GM19023 (cell line): ENCODE results near the gene MPC1.
A peak's percentile ranks its signal among the peaks of the same experiment; 100 is the strongest.
"Not testable (repeated sequence)": the region's sequence is repeated elsewhere in the genome, so short reads cannot be mapped to it uniquely, and the experiment has no call there.

Experiments used
- ATAC-seq: cut with Tn5 transposase; IDR thresholded peaks from one replicate; pipeline ENCODE4 v1.9.1; 2021; ENCODE audit warnings: mild to moderate bottlenecking, moderate library complexity; ENCODE audit not compliant: unreplicated experiment

MPC1 gene

GRCh38 chr6:166348305-166348949 lies 34.3 kb downstream of the MPC1 start:
- no peak for ATAC-seq

DNA sequence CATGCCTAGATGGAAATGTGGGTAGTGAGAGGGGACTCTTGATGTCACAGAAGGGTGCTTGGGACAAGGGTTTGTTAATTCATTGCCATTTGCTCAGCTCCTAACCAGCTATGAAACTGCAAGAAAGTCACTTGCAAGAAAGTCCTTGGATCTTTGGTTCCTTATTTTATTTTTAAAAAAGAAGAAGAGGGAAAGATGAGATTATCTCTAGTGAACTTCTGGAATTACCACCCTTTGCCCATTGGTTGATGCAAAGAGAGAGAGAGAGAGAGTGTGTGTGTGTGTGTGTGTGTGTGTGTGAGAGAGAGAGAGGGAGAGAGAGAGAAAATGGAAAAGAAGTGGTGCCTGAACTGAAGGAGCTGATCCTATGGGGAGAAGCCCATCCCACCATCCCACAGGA lies 35.8 kb downstream of the MPC1 start:
- no peak for ATAC-seq

GRCh38 chr6:166346449-166346848 lies 36.3 kb downstream of the MPC1 start:
- ATAC-seq = no peak

GRCh38 chr6:166345672-166346071 lies 37.1 kb downstream of the MPC1 start:
- ATAC-seq = not testable (repeated sequence)

DNA sequence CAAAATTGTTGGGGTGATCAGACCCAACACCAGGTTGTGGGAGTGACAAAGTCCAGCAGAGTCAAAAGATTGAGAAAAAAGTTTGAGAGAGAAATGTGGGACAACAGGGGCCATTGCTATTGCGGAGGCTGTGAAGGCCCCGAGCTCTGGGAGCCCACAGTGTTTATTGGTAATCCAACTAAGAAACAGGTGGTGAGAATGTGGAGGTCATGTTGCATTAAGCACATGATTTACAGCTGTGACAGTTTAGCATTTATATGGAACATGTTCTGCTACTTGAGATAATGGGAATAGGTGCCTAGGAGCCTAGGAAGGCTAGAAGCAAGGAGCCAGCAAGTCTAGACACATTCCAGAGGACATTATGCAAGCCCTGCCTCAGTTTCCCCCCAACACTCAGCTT lies 37.8 kb downstream of the MPC1 start:
- ATAC-seq = not testable (repeated sequence)

DNA sequence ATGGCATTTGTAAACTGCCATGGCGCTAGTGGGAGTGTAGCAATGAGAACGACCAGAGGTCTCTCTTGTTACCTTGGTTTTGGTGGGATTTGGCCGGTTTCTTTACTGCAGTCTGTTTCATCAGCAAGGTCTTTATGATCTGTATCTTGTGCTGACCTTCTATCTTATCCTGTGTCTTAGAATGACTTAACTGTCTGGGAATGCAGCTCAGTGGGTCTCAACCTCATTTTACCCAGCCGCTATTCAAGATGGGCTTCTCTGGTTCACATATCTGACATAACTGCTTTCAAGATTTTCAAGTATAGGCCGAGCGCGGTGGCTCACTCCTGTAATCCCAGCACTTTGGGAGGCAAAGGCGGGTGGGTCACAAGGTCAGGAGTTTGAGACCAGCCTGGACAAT lies 38.5 kb downstream of the MPC1 start:
- no peak for ATAC-seq

DNA sequence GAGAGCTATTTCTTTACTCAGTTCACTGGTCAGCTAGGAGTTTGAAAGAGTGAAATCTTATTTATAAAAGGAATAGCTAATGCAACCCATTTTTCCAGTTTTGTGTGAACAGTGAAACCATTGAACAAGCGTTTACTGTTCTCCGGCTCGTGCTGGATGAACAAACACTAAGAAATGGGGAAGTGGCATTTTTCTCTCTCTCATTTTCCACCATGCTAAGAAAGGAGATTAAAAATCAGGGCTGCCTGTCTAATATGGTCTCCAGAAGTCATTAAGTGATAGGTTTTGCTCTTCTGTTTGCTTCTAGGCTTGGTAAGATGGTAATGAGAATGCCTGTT lies 39.6 kb downstream of the MPC1 start:
- ATAC-seq = peak; percentile 4

- ATAC-seq = peak; percentile 94
Observed at GRCh38 chr6:166342349-166343149, 40.2 kb downstream of the MPC1 start, which contains the start of gene SFT2D1. SFT2D1 (minus strand) TSS chr6:166342545; CDS start chr6:166342481, 64 bp downstream.

GRCh38 chr6:166341977-166342348 lies 40.8 kb downstream of the MPC1 start:
- no peak for ATAC-seq

DNA sequence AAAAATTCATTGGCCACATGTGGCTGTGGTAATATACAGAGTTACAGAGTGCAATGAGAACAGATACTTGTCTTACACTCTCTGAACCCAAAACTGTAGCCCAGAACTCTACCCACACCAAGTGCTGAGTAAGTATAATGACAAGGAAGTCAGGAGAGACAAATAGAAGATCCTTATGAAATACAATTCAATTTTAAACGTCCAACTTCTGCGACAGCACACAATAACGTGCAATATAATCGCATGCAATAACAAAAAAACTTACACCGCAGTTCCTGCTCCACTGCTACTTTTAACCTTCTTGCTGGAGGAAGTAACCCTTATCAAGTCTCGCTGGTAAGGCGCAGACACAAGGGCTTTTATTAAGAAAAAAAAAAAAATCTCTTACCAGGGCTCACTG lies 41.3 kb downstream of the MPC1 start:
- ATAC-seq = no peak

- ATAC-seq = no peak
Observed at GRCh38 chr6:166338854-166339253, 43.9 kb downstream of the MPC1 start.

DNA sequence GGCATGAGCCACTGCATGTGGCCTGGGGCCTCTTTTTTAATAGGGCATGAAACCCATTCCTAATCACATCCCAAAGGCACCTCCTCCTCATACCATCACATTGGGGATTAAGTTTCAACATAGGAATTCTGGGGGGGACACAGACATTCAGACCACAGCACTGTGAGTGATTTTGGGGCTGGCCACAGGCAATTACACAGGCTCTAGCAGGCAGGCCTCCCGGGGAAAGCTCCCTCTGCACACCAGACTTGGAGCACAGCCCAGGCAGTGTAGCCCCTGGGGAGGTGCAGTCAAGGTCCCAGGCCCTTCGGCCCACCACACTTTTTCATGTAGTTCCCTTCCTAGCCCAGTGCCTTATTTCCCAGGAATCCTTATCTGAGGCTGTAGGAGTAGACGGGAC lies 45.9 kb downstream of the MPC1 start:
- ATAC-seq = no peak

DNA sequence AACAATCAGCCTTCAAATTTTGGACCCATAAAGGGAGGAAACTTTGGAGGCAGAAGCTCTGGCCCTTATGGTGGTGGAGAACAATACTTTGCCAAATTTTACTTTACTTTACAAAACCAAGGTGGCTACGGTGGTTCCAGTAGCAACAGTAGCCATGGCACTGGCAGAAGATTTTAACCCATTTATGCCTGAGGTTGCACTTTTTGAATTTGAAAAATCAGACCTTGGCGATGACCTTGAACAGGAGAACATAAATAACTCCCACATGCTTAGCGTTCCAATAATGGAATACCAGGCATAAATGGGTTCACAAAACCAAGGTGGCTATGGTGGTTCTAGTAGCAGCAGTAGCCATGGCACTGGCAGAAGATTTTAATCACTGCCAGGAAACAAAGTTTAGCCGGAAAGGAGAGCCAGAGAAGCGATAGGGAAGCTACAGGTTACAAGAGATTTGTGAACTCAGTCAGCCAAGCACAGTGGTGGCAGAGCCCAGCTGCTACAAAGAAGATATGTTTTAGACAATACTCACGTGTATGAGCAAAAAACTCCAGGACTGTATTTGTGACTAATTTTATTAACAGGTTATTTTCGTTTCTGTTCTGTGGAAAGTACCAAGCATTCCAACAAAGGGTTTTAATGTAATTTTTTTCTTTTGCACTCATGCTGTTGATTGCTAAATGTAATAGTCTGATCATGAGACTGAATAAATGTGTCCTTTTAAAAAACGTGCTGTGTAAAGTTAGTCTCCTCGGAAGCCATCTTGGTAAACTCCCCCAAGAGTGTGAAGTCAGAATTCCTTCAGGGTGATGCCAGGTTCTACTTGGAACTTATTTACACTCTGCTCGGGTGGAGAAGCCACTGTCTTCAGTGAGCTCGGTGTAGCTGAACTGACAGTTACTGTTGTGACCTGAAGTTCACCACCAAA lies 47.1 kb downstream of the MPC1 start:
- peak; percentile 42 for ATAC-seq

DNA sequence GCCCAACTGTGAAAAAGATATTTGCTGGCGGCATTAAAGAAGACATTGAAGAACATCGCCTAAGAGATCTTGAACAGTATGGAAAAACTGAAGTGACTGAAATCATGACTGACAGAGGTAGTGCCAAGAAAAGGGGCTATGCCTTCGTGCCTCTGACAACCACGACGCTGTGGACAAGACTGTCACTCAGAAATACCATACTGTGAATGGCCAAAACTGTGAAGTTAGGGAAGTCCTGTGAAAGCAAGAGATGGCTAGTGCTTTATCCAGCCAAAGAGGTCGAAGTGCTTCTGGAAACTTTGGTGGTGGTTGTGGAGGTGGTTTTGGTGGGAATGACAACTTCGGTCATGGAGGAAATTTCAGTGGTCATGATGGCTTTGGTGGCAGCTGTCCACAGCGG lies 47.9 kb downstream of the MPC1 start:
- ATAC-seq = no peak

DNA sequence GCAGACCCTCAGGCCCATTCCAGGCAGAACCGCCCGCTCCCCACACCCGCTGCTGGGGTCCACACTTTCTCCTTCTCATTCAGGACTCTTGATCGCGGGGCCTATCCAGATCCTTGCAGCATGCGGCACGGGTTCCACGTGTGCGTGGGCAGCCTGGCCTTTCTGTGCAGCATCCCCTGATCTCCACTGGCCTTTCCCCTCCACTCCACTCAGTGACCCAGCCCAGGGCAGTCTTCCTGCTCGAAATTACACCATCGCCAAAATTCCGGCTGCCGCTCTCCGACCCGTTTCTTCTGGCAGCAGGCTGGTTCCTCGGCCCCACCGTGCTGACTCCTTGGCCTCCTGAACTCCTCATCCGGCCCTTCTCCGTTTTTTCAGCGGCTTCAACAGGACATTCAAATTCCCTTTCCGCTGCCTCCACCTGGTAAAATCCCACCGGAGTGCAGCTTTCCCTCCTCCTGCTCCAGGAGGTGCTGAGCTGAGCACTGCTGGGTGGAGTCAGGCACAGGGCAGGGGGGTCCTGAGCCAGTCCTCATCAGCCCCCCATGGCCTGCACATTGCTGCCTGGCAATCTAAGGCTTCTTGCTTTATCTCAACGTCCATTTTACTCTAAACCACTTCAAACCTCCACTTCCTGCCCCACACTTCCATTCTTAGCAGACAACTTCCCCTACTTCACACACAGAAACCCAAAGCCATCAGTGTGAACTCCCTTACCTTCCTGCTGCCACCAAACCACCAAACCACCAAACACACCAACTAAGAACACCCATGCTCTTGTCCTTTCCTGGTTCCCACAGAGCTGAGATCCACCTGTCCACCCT lies 49.4 kb downstream of the MPC1 start:
- peak; percentile 59 for ATAC-seq

- no peak for ATAC-seq
Observed at GRCh38 chr6:166331503-166332415, 51.0 kb downstream of the MPC1 start.

DNA sequence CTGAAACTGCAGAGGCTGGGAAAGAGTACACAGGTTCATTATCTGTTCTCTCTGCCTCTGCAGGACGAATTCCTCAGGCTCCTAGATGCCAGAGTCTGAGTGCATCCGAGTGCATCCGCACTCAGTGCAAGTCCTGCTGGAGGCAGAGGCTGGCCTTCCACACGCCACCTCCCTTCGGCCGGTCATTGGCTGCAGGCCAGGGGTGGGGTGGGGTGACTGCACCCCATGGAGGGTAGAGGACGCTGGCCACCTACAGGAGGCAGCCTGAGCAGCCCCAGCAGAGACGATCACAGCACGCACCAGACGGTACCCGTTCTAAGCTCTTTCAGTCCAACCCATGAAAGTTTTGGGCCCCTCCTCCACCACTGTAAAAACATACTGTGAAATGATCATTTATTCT lies 52.1 kb downstream of the MPC1 start:
- no peak for ATAC-seq

- no peak for ATAC-seq
Observed at GRCh38 chr6:166325383-166326042, 57.2 kb downstream of the MPC1 start.

GRCh38 chr6:166323395-166323794 lies 59.3 kb downstream of the MPC1 start:
- ATAC-seq = no peak
